ENCODE measurements around the gene TGM1.

The TGM1 gene

GRCh38 chr14:24258548-24259265 is 4.3 kb downstream of the TGM1 start:
- Histone ChIP-seq H3K9ac (ENCODE audit: low read depth, low read length) (no peak overlapping the region), H3K4me1 (ENCODE audit: insufficient read depth, low read length) (0 out of 2 replicates have a peak, but pooled peaks cover 6% of the 10 kb centered on the region), H3K9me3 (ENCODE audit: control insufficient read depth, insufficient read depth, low read length) (no peaks in the 10 kb centered on the region), H3K36me3 (ENCODE audit: insufficient read depth, low read length) (no peaks in the 10 kb centered on the region)

- Histone ChIP-seq H3K4me1 (ENCODE audit: insufficient read depth, low read length) (0 out of 2 replicates have a peak, but pooled peaks cover under 1% of the 10 kb centered on the region), H3K36me3 (ENCODE audit: insufficient read depth, low read length) (no peaks in the 10 kb centered on the region), H3K9ac (ENCODE audit: low read depth, low read length) (no peak overlapping the region), H3K9me3 (ENCODE audit: control insufficient read depth, insufficient read depth, low read length) (no peaks in the 10 kb centered on the region)
These were observed 4.9 kb downstream of the TGM1 start for GRCh38 chr14:24258119-24258518.

GRCh38 chr14:24256960-24257359 is 6.0 kb downstream of the TGM1 start:
- Histone ChIP-seq H3K36me3 (ENCODE audit: insufficient read depth, low read length) (no peaks in the 10 kb centered on the region), H3K9ac (ENCODE audit: low read depth, low read length) (no peak overlapping the region), H3K4me1 (ENCODE audit: insufficient read depth, low read length) (no peaks in the 10 kb centered on the region; the same call in 1 of the 2 replicates), H3K9me3 (ENCODE audit: control insufficient read depth, insufficient read depth, low read length) (no peaks in the 10 kb centered on the region)

GRCh38 chr14:24255931-24256711 is 6.9 kb downstream of the TGM1 start:
- Histone ChIP-seq H3K4me1 (ENCODE audit: insufficient read depth, low read length) (no peaks in the 10 kb centered on the region; the same call in 1 of the 2 replicates), H3K36me3 (ENCODE audit: insufficient read depth, low read length) (no peaks in the 10 kb centered on the region), H3K9ac (ENCODE audit: low read depth, low read length) (no peak overlapping the region), H3K9me3 (ENCODE audit: control insufficient read depth, insufficient read depth, low read length) (no peaks in the 10 kb centered on the region)

GRCh38 chr14:24255438-24255837 is 7.5 kb downstream of the TGM1 start:
- Histone ChIP-seq H3K9me3 (ENCODE audit: control insufficient read depth, insufficient read depth, low read length) (no peaks in the 10 kb centered on the region), H3K36me3 (ENCODE audit: insufficient read depth, low read length) (no peaks in the 10 kb centered on the region), H3K9ac (ENCODE audit: low read depth, low read length) (no peak overlapping the region), H3K4me1 (ENCODE audit: insufficient read depth, low read length) (no peaks in the 10 kb centered on the region; the same call in 1 of the 2 replicates)

- H3K9me3 ChIP-seq (ENCODE audit: control insufficient read depth, insufficient read depth, low read length) = no peaks in the 10 kb centered on the region
- no peak overlapping the region for H3K9ac ChIP-seq (ENCODE audit: low read depth, low read length)
- H3K4me1 ChIP-seq (ENCODE audit: insufficient read depth, low read length) = no peaks in the 10 kb centered on the region; the same call in 1 of the 2 replicates
- no peaks in the 10 kb centered on the region for H3K36me3 ChIP-seq (ENCODE audit: insufficient read depth, low read length)
These were observed 8.2 kb downstream of the TGM1 start for GRCh38 chr14:24254630-24255392.

GRCh38 chr14:24253936-24254335 is 9.0 kb downstream of the TGM1 start:
- Histone ChIP-seq H3K9ac (ENCODE audit: low read depth, low read length) (no peak overlapping the region), H3K4me1 (ENCODE audit: insufficient read depth, low read length) (no peaks in the 10 kb centered on the region; the same call in 1 of the 2 replicates), H3K9me3 (ENCODE audit: control insufficient read depth, insufficient read depth, low read length) (no peaks in the 10 kb centered on the region), H3K36me3 (ENCODE audit: insufficient read depth, low read length) (no peaks in the 10 kb centered on the region)

GRCh38 chr14:24252289-24253124 is 10.5 kb downstream of the TGM1 start:
- H3K36me3 ChIP-seq (ENCODE audit: insufficient read depth, low read length) = no peaks in the 10 kb centered on the region
- no peak overlapping the region for H3K9ac ChIP-seq (ENCODE audit: low read depth, low read length)
- H3K4me1 ChIP-seq (ENCODE audit: insufficient read depth, low read length) = no peaks in the 10 kb centered on the region; the same call in 1 of the 2 replicates
- no peaks in the 10 kb centered on the region for H3K9me3 ChIP-seq (ENCODE audit: control insufficient read depth, insufficient read depth, low read length)

GRCh38 chr14:24251880-24252288 is 11.1 kb downstream of the TGM1 start:
- Histone ChIP-seq H3K9ac (ENCODE audit: low read depth, low read length) (no peak overlapping the region), H3K9me3 (ENCODE audit: control insufficient read depth, insufficient read depth, low read length) (no peaks in the 10 kb centered on the region), H3K36me3 (ENCODE audit: insufficient read depth, low read length) (no peaks in the 10 kb centered on the region), H3K4me1 (ENCODE audit: insufficient read depth, low read length) (no peaks in the 10 kb centered on the region; the same call in 1 of the 2 replicates)

- Histone ChIP-seq H3K4me1 (ENCODE audit: insufficient read depth, low read length) (no peaks in the 10 kb centered on the region; the same call in 1 of the 2 replicates), H3K36me3 (ENCODE audit: insufficient read depth, low read length) (no peaks in the 10 kb centered on the region), H3K9ac (ENCODE audit: low read depth, low read length) (no peak overlapping the region), H3K9me3 (ENCODE audit: control insufficient read depth, insufficient read depth, low read length) (no peaks in the 10 kb centered on the region)
These were observed 12.6 kb downstream of the TGM1 start for GRCh38 chr14:24250354-24250753.

GRCh38 chr14:24249230-24250021 is 13.6 kb downstream of the TGM1 start:
- Histone ChIP-seq H3K4me1 (ENCODE audit: insufficient read depth, low read length) (no peaks in the 10 kb centered on the region; the same call in 1 of the 2 replicates), H3K9me3 (ENCODE audit: control insufficient read depth, insufficient read depth, low read length) (no peaks in the 10 kb centered on the region), H3K36me3 (ENCODE audit: insufficient read depth, low read length) (no peaks in the 10 kb centered on the region), H3K9ac (ENCODE audit: low read depth, low read length) (no peak overlapping the region)

- Histone ChIP-seq H3K36me3 (ENCODE audit: insufficient read depth, low read length) (no peaks in the 10 kb centered on the region), H3K4me1 (ENCODE audit: insufficient read depth, low read length) (peaks cover 6% of the 10 kb centered on the region; the same call in 1 of the 2 replicates), H3K9me3 (ENCODE audit: control insufficient read depth, insufficient read depth, low read length) (no peaks in the 10 kb centered on the region), H3K9ac (ENCODE audit: low read depth, low read length) (no peak overlapping the region)
These were observed 15.6 kb downstream of the TGM1 start for GRCh38 chr14:24247422-24247821.

- Histone ChIP-seq H3K36me3 (ENCODE audit: insufficient read depth, low read length) (no peaks in the 10 kb centered on the region), H3K4me1 (ENCODE audit: insufficient read depth, low read length) (peaks cover 6% of the 10 kb centered on the region; the same call in 1 of the 2 replicates), H3K9me3 (ENCODE audit: control insufficient read depth, insufficient read depth, low read length) (no peaks in the 10 kb centered on the region), H3K9ac (ENCODE audit: low read depth, low read length) (no peak overlapping the region)
These were observed 16.2 kb downstream of the TGM1 start for GRCh38 chr14:24246765-24247212.

Measured in ES-I3 (cell line).